Muscle of leg (tissue), 11 donors: Measurements from ENCODE around the gene CUBN. TPM values are rescaled to one million over a fixed set of nuclear protein-coding genes. Genes with fewer than 3 reads are reported as not detected.

ENCODE experiments used
- DNase-seq: peaks from one replicate; pipeline ENCODE4 v3.0.0; 2013
- H3K27ac ChIP-seq: one replicate; pipeline ENCODE4 v1.5.1; 2013; ENCODE audit warnings: mild to moderate bottlenecking, low read length, control low read depth
- H3K27me3 ChIP-seq: one replicate; pipeline ENCODE4 v1.6.1; 2013; ENCODE audit warnings: low read length; ENCODE audit not compliant: control insufficient read depth, insufficient read depth
- H3K36me3 ChIP-seq: one replicate; pipeline ENCODE4 v1.6.1; 2013; ENCODE audit warnings: low read length; ENCODE audit not compliant: control insufficient read depth, insufficient read depth
- H3K4me1 ChIP-seq: one replicate; pipeline ENCODE4 v1.6.1; 2013; ENCODE audit warnings: low read length; ENCODE audit not compliant: control insufficient read depth, insufficient read depth
- H3K4me3 ChIP-seq: one replicate; pipeline ENCODE4 v1.5.1; 2013; ENCODE audit warnings: low read length, control low read depth
- H3K9me3 ChIP-seq: replicated peaks from 2 replicates; pipeline ENCODE4 v1.6.1; 2013; ENCODE audit warnings: low read depth, low read length; ENCODE audit not compliant: control insufficient read depth
- WGBS: methylation state at CpG from one replicate; pipeline ENCODE4 v1.1.5; 2013; ENCODE audit warnings: missing lambda C conversion rate; ENCODE audit not compliant: insufficient coverage; 5-methylcytosine and 5-hydroxymethylcytosine counted together
- polyA plus RNA-seq, 8 donors: library from polyadenylated mRNA; unstranded; fragments of 120-200 nt; gene quantifications; one replicate each; pipeline versions ENCODE4 v1.2.1 to v1.2.3, GENCODE V29; 2013; ENCODE audit warnings: inconsistent platforms in 1 of 8, low replicate concordance in 1 of 8; ENCODE audit not compliant: insufficient read length in 8 of 8, insufficient read depth in 1 of 8
- total RNA-seq: library from RNA; stranded (reverse); fragments of 120-200 nt; gene quantifications from one replicate; pipeline ENCODE4 v1.2.4, GENCODE V29; 2013

Gene CUBN
- total and polyA plus RNA-seq, 9 donors, result 1.4 to 5.0 (median 2.0) TPM

DNA sequence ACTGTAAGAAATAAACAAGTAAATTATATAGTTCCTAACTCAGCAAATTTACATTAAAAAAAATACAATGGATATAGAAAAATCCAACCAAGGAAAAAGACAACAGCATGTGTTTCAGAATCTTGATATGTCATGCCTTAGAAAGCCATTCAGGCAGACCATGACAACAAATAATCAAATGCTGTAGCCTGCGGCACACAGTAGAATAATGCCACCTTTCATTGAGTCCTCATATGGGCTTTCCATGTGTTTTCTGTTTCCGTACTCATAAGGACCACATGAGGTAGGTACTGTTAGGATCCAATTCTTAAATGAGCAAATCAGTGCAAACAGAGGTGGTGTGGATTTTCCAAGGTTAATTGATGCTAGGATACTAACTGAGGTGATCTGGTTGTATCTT lies 138.6 kb downstream of the CUBN start:
- H3K36me3 ChIP-seq, result no peaks in the 10 kb centered on the region
- WGBS, result 86% methylated on average over 2 of the region's 2 CpGs

GRCh38 chr10:16989826-16990293 lies 139.8 kb downstream of the CUBN start:
- no peaks in the 10 kb centered on the region for H3K9me3 ChIP-seq
- no peak overlapping the region for H3K27ac ChIP-seq
- DNase-seq, result no peak
- no peaks in the 10 kb centered on the region for H3K36me3 ChIP-seq
- H3K27me3 ChIP-seq, result no peaks in the 10 kb centered on the region
- no peak overlapping the region for H3K4me3 ChIP-seq
- peaks cover 32% of the 10 kb centered on the region for H3K4me1 ChIP-seq
- 90% methylated on average over 6 of the region's 8 CpGs for whole genome bisulfite sequencing

More for the DNA sequence above, 138.6 kb downstream of the CUBN start:
- Histone ChIP-seq H3K27ac (no peak overlapping the region), H3K4me1 (peaks cover 24% of the 10 kb centered on the region), H3K9me3 (no peaks in the 10 kb centered on the region), H3K4me3 (no peak overlapping the region), H3K27me3 (no peaks in the 10 kb centered on the region)
- no peak for DNase-seq

GRCh38 chr10:16988900-16989299 lies 140.7 kb downstream of the CUBN start:
- H3K4me3 ChIP-seq, result no peak overlapping the region

GRCh38 chr10:16987976-16988610 lies 141.5 kb downstream of the CUBN start:
- H3K36me3 ChIP-seq, result no peaks in the 10 kb centered on the region
- no peaks in the 10 kb centered on the region for H3K27me3 ChIP-seq
- no peak overlapping the region for H3K4me3 ChIP-seq
- 88% methylated on average over 3 of the region's 8 CpGs for WGBS
- peaks cover 32% of the 10 kb centered on the region for H3K4me1 ChIP-seq
- peak overlapping the region; percentile 74 for H3K27ac ChIP-seq
- no peaks in the 10 kb centered on the region for H3K9me3 ChIP-seq
- DNase-seq, result no peak

More at GRCh38 chr10:16988900-16989299, 140.7 kb downstream of the CUBN start:
- no CpG with 5 or more reads among the region's 2 CpGs for WGBS
- DNase-seq, result no peak
- Histone ChIP-seq H3K27me3 (no peaks in the 10 kb centered on the region), H3K27ac (no peak overlapping the region), H3K36me3 (no peaks in the 10 kb centered on the region), H3K4me1 (peaks cover 32% of the 10 kb centered on the region), H3K9me3 (no peaks in the 10 kb centered on the region)

- Histone ChIP-seq H3K9me3 (no peaks in the 10 kb centered on the region), H3K27ac (peak overlapping the region; percentile 74), H3K4me3 (no peak overlapping the region), H3K36me3 (no peaks in the 10 kb centered on the region), H3K4me1 (peaks cover 32% of the 10 kb centered on the region), H3K27me3 (no peaks in the 10 kb centered on the region)
- peak; percentile 72 for DNase-seq
- 10% methylated on average over 2 of the region's 4 CpGs for WGBS
Observed at GRCh38 chr10:16987206-16987621, 142.4 kb downstream of the CUBN start.

DNA sequence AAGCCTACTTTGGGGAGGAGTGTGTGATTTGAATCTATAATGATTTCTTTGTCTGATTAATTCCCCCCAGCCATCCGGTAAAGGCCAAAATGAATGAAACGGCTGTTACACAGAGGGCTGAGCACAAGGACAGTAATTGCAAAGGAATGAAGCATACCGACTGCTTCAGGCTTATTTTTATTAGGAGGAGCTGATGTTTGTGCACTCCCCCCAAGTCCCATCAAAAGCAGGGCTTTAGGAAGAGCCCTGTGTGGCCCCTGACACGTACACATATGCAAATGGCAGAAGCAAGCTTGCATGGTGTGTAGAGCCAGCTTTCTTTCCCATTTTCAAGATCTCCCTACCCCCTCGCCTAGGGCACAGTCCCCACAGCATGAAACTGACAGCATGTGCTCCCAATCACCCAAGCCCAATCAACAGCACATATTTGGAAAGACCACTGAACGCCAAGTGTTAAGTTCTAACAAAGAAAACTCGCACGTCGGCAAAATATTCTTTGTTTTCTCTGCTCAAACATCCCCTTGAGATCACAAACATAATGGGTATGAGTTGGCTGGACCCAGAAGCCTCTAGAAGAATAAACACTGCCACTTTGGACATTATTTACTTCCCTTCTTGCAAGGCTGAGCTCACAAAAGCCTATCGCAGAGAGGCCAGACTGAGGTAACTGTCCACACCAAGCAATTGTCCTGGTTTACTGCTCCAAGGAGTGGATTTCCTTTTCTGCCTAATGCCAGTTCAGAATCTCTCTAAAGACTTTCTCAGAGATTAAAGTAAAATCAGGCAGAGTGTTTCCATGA lies 143.0 kb downstream of the CUBN start:
- Histone ChIP-seq H3K4me1 (peaks cover 32% of the 10 kb centered on the region), H3K27ac (peak overlapping the region; percentile 74), H3K9me3 (no peaks in the 10 kb centered on the region), H3K36me3 (no peaks in the 10 kb centered on the region), H3K27me3 (no peaks in the 10 kb centered on the region), H3K4me3 (no peak overlapping the region)
- 48% methylated on average over 3 of the region's 10 CpGs for WGBS
- peak; percentile 67 for DNase-seq

GRCh38 chr10:16986082-16986405 lies 143.6 kb downstream of the CUBN start:
- no peak for DNase-seq
- H3K9me3 ChIP-seq, result no peaks in the 10 kb centered on the region
- no peak overlapping the region for H3K4me3 ChIP-seq
- WGBS, result no CpG with 5 or more reads among the region's 5 CpGs
- no peaks in the 10 kb centered on the region for H3K27me3 ChIP-seq
- H3K27ac ChIP-seq, result peak overlapping the region; percentile 79
- no peaks in the 10 kb centered on the region for H3K36me3 ChIP-seq
- peaks cover 32% of the 10 kb centered on the region for H3K4me1 ChIP-seq

GRCh38 chr10:16984242-16984641 lies 145.4 kb downstream of the CUBN start:
- H3K27me3 ChIP-seq, result no peaks in the 10 kb centered on the region
- 80% methylated on average over 1 of the region's 3 CpGs for WGBS

GRCh38 chr10:16976803-16977202 lies 152.8 kb downstream of the CUBN start:
- Histone ChIP-seq H3K27me3 (no peaks in the 10 kb centered on the region), H3K36me3 (no peaks in the 10 kb centered on the region), H3K4me1 (no peaks in the 10 kb centered on the region), H3K27ac (no peak overlapping the region), H3K9me3 (peaks cover 3% of the 10 kb centered on the region), H3K4me3 (no peak overlapping the region)
- no peak for DNase-seq

More at GRCh38 chr10:16984242-16984641, 145.4 kb downstream of the CUBN start:
- DNase-seq, result no peak
- Histone ChIP-seq H3K36me3 (no peaks in the 10 kb centered on the region), H3K27ac (no peak overlapping the region), H3K4me1 (peaks cover 32% of the 10 kb centered on the region), H3K9me3 (no peaks in the 10 kb centered on the region), H3K4me3 (no peak overlapping the region)

DNA sequence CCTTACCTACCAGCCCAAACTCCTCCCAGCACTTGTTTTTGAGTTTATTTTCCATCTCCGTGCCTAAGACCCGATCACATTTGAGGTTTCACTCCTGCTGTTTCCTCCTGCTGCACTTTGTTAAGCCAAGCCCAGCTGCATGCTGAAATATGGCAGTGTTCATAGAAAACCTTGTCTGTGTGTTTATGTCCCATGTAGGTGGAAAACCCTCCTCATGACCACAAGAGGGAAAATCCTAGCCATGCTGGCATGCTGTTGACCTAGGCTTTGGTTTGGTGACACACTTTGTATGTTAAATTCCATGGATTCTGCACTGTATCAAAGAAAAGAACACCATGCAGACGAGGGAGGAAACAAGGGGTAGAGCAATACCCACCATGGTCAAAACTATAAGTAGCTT lies 154.4 kb downstream of the CUBN start:
- Histone ChIP-seq H3K36me3 (no peaks in the 10 kb centered on the region), H3K27me3 (no peaks in the 10 kb centered on the region), H3K4me1 (no peaks in the 10 kb centered on the region), H3K27ac (no peak overlapping the region), H3K4me3 (no peak overlapping the region), H3K9me3 (peaks cover 3% of the 10 kb centered on the region)
- no peak for DNase-seq
- WGBS, result 45% methylated on average over 2 of the region's 3 CpGs
